Stomach (tissue), 4 donors: Measurements from ENCODE around the gene CTNNA3.

Source experiments
- POLR2AphosphoS5 ChIP-seq, 3 donors: sonication (generic); formaldehyde crosslinking; IDR thresholded peaks; one replicate each; pipeline ENCODE4 v1.6.1; 2016; ENCODE audit warnings: antibody characterized with exemption in 3 of 3
- TF ChIP-seq, protein P1 (sequence below), 7 experiments: fragments of 450-650 bp in 4 of 7; fragments of 200-600 bp in 3 of 7; sonication (generic) in 3 of 7; IDR thresholded peaks; one replicate each; pipeline ENCODE4 v1.5.1; 2016 to 2019; ENCODE audit warnings: antibody characterized with exemption in 7 of 7, control low read depth in 2 of 7, mild to moderate bottlenecking in 1 of 7

DNA sequence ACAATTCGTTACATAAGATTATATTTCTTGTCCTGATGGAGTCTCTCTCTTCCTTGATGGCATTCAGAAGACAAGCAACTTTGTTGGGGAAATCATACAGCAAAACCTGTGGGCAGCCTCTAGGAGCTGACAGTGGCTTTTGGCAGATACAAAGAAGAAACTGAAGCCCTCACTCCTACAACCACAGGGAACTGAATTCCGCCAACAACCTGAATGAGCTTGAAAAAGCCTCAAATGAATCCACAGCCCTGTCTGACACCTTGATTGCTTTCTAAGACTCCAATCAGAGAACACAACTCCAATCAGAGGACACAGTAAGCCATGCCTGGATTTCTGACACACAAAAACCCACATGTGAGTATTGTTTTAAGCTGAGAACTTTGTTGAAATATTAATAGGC is 1346.9 kb downstream of the CTNNA3 start:
- TF ChIP-seq, protein P1, sequence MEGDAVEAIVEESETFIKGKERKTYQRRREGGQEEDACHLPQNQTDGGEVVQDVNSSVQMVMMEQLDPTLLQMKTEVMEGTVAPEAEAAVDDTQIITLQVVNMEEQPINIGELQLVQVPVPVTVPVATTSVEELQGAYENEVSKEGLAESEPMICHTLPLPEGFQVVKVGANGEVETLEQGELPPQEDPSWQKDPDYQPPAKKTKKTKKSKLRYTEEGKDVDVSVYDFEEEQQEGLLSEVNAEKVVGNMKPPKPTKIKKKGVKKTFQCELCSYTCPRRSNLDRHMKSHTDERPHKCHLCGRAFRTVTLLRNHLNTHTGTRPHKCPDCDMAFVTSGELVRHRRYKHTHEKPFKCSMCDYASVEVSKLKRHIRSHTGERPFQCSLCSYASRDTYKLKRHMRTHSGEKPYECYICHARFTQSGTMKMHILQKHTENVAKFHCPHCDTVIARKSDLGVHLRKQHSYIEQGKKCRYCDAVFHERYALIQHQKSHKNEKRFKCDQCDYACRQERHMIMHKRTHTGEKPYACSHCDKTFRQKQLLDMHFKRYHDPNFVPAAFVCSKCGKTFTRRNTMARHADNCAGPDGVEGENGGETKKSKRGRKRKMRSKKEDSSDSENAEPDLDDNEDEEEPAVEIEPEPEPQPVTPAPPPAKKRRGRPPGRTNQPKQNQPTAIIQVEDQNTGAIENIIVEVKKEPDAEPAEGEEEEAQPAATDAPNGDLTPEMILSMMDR (IDR thresholded peaks at IDR 0.05), result no peak
- TF ChIP-seq POLR2AphosphoS5 (IDR thresholded peaks at IDR 0.05), result no peak
